ENCODE measurements around the gene SELENOS. TPM values are rescaled to one million over a fixed set of nuclear protein-coding genes. Genes with fewer than 3 reads are reported as not detected.

Gene SELENOS
- polyA plus RNA-seq, 3 donors = 40.2 to 70.2 (median 51.6) TPM

DNA sequence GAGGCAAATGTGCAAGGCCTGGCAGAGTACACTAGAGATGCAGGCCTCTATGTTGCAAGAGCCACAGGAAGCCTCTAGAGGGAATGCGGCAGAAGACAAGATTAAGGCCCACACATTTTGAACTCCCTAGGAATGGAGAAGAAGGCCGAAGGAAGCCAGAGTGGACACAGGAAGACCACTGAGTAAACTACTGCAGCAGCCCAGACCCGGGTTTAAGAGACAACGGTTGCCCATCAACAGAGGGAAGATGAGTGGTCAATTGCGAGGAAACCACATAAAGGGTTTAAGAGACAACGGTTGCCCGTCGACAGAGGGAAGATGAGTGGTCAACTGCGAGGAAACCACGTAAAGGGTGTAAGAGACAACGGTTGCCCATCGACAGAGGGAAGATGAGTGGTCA, 40.0 kb downstream of the SELENOS start:
- Histone ChIP-seq H3K27ac (ENCODE audit: low read depth in 1 of 2, low read length in 2 of 2) (peak overlapping the region; percentile 66 to 82), H3K36me3 (replicated peaks in 1 of 2; ENCODE audit: control insufficient read depth in 1 of 2, insufficient read depth in 2 of 2, low read length in 2 of 2) (peaks cover 10 to 27% of the 10 kb centered on the region in 2 donors), H3K4me1 (ENCODE audit: control insufficient read depth in 1 of 2, insufficient read depth in 2 of 2, low read length in 2 of 2) (peaks cover 93 to 98% of the 10 kb centered on the region in 2 donors), H3K9me3 (replicated peaks in 1 of 2; ENCODE audit: control insufficient read depth in 1 of 2, insufficient read depth in 1 of 2, low read length in 2 of 2) (no peaks in the 10 kb centered on the region), H3K4me3 (replicated peaks in 1 of 3; ENCODE audit: low read depth in 2 of 3, low read length in 3 of 3) (peak overlapping the region in 1 of 3 experiments; percentile 53), H3K27me3 (ENCODE audit: control insufficient read depth in 2 of 2, insufficient read depth in 2 of 2, low read length in 2 of 2) (no peaks in the 10 kb centered on the region), H3K4me2 (replicated peaks; ENCODE audit: extremely low read depth, low read length, poor library complexity, severe bottlenecking) (peak overlapping the region; percentile 30), H2AFZ (ENCODE audit: insufficient read depth, low read depth, low read length, poor library complexity, severe bottlenecking) (peak overlapping the region; percentile 48), H3K9ac (ENCODE audit: insufficient read depth, low read length, poor library complexity, severe bottlenecking) (no peak overlapping the region), H3K79me2 (ENCODE audit: insufficient read depth, low read length) (peaks cover 100% of the 10 kb centered on the region), H4K20me1 (ENCODE audit: insufficient read depth, low read length) (peaks cover 38% of the 10 kb centered on the region)
- Mint-ChIP-seq H3K36me3 (peaks cover 29 to 34% of the 10 kb centered on the region in 2 donors), H3K4me3 (peak overlapping the region; percentile 42 to 62), H3K9me3 (no peaks in the 10 kb centered on the region), H3K27ac (peak overlapping the region; percentile 86 to 96 (median 92)), H3K27me3 (ENCODE audit: low read depth in 3 of 3) (no peaks in the 10 kb centered on the region), H3K4me1 (peaks cover 92% of the 10 kb centered on the region)
- WGBS (ENCODE audit: insufficient coverage) = 1% methylated on average over 10 of the region's 12 CpGs
- TF ChIP-seq, protein P1, sequence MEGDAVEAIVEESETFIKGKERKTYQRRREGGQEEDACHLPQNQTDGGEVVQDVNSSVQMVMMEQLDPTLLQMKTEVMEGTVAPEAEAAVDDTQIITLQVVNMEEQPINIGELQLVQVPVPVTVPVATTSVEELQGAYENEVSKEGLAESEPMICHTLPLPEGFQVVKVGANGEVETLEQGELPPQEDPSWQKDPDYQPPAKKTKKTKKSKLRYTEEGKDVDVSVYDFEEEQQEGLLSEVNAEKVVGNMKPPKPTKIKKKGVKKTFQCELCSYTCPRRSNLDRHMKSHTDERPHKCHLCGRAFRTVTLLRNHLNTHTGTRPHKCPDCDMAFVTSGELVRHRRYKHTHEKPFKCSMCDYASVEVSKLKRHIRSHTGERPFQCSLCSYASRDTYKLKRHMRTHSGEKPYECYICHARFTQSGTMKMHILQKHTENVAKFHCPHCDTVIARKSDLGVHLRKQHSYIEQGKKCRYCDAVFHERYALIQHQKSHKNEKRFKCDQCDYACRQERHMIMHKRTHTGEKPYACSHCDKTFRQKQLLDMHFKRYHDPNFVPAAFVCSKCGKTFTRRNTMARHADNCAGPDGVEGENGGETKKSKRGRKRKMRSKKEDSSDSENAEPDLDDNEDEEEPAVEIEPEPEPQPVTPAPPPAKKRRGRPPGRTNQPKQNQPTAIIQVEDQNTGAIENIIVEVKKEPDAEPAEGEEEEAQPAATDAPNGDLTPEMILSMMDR (IDR thresholded peaks at IDR 0.05) = no peak
- DNase-seq = peak; percentile 44 to 61 (median 55)
- intact Hi-C loops (cut with micrococcal nuclease) = no loop called here

DNA sequence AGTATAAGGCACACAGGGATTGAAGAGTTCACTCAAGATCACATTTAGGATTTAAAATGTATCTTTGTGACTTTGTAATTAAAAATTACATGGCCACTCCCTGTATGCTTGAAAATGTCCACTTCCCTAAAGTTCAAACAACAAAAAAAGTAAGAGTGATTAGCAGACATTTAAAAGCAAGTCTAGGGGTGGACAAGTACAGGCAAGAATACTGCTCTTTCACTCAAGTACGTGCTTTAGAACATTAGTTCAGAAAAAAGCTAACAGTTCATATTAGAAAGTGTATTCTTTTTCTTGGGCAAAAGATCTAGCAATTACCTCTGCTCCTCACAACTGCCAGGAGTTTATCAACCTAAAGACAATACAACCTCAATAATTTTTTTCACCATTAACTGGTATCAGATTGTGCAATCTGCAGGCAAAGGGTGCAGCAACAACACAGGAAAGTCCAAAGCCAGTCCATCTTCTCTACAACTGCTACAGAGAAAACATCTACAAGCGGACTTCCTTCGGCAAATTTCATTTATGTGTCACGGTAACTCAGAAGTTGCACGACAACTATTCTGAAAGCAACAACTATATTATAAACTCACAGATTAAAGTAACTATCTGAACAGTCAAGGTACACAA, 43.5 kb downstream of the SELENOS start:
- Mint-ChIP-seq H3K9me3 (peaks cover 0 to 6% (median 0%) of the 10 kb centered on the region in 7 donors), H3K27me3 (ENCODE audit: low read depth in 3 of 3) (no peaks in the 10 kb centered on the region), H3K36me3 (peaks cover 44 to 55% of the 10 kb centered on the region in 2 donors), H3K27ac (peak overlapping the region in 5 of 7 donors; percentile 11 to 84 (median 61)), H3K4me3 (no peak overlapping the region), H3K4me1 (peaks cover 71% of the 10 kb centered on the region)
- peaks cover 53% of the 10 kb centered on the region for H4K20me1 ChIP-seq (ENCODE audit: insufficient read depth, low read length)
- peaks cover 58 to 70% of the 10 kb centered on the region in 2 donors for H3K4me1 ChIP-seq (ENCODE audit: control insufficient read depth in 1 of 2, insufficient read depth in 2 of 2, low read length in 2 of 2)
- no peak overlapping the region for H3K4me2 ChIP-seq (replicated peaks; ENCODE audit: extremely low read depth, low read length, poor library complexity, severe bottlenecking)
- peak overlapping the region in 1 of 2 donors; percentile 62 for H3K27ac ChIP-seq (ENCODE audit: low read depth in 1 of 2, low read length in 2 of 2)
- no peaks in the 10 kb centered on the region for H3K27me3 ChIP-seq (ENCODE audit: control insufficient read depth in 2 of 2, insufficient read depth in 2 of 2, low read length in 2 of 2)
- no peak overlapping the region for H3K9ac ChIP-seq (ENCODE audit: insufficient read depth, low read length, poor library complexity, severe bottlenecking)
- TF ChIP-seq, protein P1 (IDR thresholded peaks at IDR 0.05) = no peak
- H3K79me2 ChIP-seq (ENCODE audit: insufficient read depth, low read length) = peaks cover 100% of the 10 kb centered on the region
- WGBS (ENCODE audit: insufficient coverage) = 66% methylated on average over 3 of the region's 5 CpGs
- intact Hi-C loops (cut with micrococcal nuclease) = no loop called here
- H2AFZ ChIP-seq (ENCODE audit: insufficient read depth, low read depth, low read length, poor library complexity, severe bottlenecking) = no peak overlapping the region
- H3K9me3 ChIP-seq (replicated peaks in 1 of 2; ENCODE audit: control insufficient read depth in 1 of 2, insufficient read depth in 1 of 2, low read length in 2 of 2) = no peaks in the 10 kb centered on the region
- H3K4me3 ChIP-seq (replicated peaks in 1 of 3; ENCODE audit: low read depth in 2 of 3, low read length in 3 of 3) = no peak overlapping the region
- DNase-seq = no peak
- peaks cover 10 to 36% of the 10 kb centered on the region in 2 donors for H3K36me3 ChIP-seq (replicated peaks in 1 of 2; ENCODE audit: control insufficient read depth in 1 of 2, insufficient read depth in 2 of 2, low read length in 2 of 2)
